Endothelial cell of umbilical vein (primary cell): ENCODE measurements around the gene CCDC85B. TPM values are rescaled to one million over a fixed set of nuclear protein-coding genes. Genes with fewer than 3 reads are reported as not detected.

Experiments
- BruUV-seq: library from RNA; stranded (reverse); fragments of 400-500 nt; replicated peaks from 2 replicates; lab custom pipeline; 2021; lab: Mats Ljungman, UMichigan
- CTCF ChIA-PET: fragments of 300-600, 350-600 bp; sonication (Branson Sonifier 250); formaldehyde crosslinking; loops from one replicate; lab custom pipeline; 2021; ENCODE audit warnings: antibody characterized with exemption, inconsistent platforms; lab: Charles Lee
- POLR2A ChIA-PET: fragments of 300-600, 350-600 bp; sonication (Branson Sonifier 250); formaldehyde crosslinking; loops from one replicate; lab custom pipeline; 2021; ENCODE audit warnings: antibody characterized with exemption, inconsistent platforms; lab: Charles Lee
- DNase-seq: peaks from one replicate; pipeline ENCODE4 v3.0.0-alpha.2; 2011; ENCODE audit warnings: low read depth, low spot score
- FAIRE-seq: peaks from 2 replicates; lab custom pipeline; 2011; peaks lifted over from hg19 to GRCh38; lab: Jason Lieb, UNC
- H2AFZ ChIP-seq: 2 replicates; pipeline ENCODE4 v1.6.0; 2012; ENCODE audit warnings: low read depth, low read length, control low read depth, inconsistent platforms
- H3K27ac ChIP-seq: 2 replicates; pipeline ENCODE4 v1.5.1; 2011; ENCODE audit warnings: low read depth, mild to moderate bottlenecking, control low read depth, low read length, moderate library complexity; ENCODE audit not compliant: insufficient read depth
- H3K27me3 ChIP-seq, 2 experiments: 2 replicates each; pipeline versions ENCODE4 v1.6.0 to v1.6.1; 2011; ENCODE audit warnings: low read length in 2 of 2, mixed read lengths in 1 of 2; ENCODE audit not compliant: control insufficient read depth in 2 of 2, insufficient read depth in 2 of 2
- H3K36me3 ChIP-seq, 2 experiments: 2 replicates in 1 of 2; 3 replicates in 1 of 2; pipeline ENCODE4 v1.5.1; 2011; ENCODE audit warnings: low read length in 2 of 2, mild to moderate bottlenecking in 1 of 2, moderate library complexity in 1 of 2; ENCODE audit not compliant: control insufficient read depth in 2 of 2, insufficient read depth in 2 of 2; ENCODE audit errors: extremely low read depth in 1 of 2
- H3K4me1 ChIP-seq: 3 replicates; pipeline ENCODE4 v1.5.1; 2011; ENCODE audit warnings: mild to moderate bottlenecking, low read length; ENCODE audit not compliant: control insufficient read depth, insufficient read depth; ENCODE audit errors: extremely low read depth
- H3K4me2 ChIP-seq: 2 replicates; pipeline ENCODE4 v1.6.1; 2011; ENCODE audit warnings: low read length, control low read depth, mixed read lengths; ENCODE audit not compliant: insufficient read depth
- H3K4me3 ChIP-seq, 3 experiments: fragments of 200-600 bp in 1 of 3; sonication (generic), shearing (Covaris generic) in 1 of 3; replicated peaks in 1 of 3; 2 replicates each; pipeline ENCODE4 v1.5.1; 2011 to 2016; ENCODE audit warnings: control low read depth in 3 of 3, low read length in 3 of 3, mild to moderate bottlenecking in 2 of 3, inconsistent platforms in 1 of 3, low read depth in 1 of 3, moderate library complexity in 1 of 3; ENCODE audit not compliant: insufficient read depth in 1 of 3
- H3K79me2 ChIP-seq: 2 replicates; pipeline ENCODE4 v1.6.0; 2012; ENCODE audit warnings: low read length, inconsistent platforms; ENCODE audit not compliant: control insufficient read depth, insufficient read depth
- H3K9ac ChIP-seq: replicated peaks from 2 replicates; pipeline ENCODE3; 2011; ENCODE audit warnings: low read length, control low read depth; ENCODE audit not compliant: insufficient read depth; ENCODE audit errors: extremely low read depth
- H3K9me1 ChIP-seq: replicated peaks from 3 replicates; pipeline ENCODE4 v1.6.0; 2011; ENCODE audit warnings: mild to moderate bottlenecking, low read length; ENCODE audit not compliant: control insufficient read depth, insufficient read depth; ENCODE audit errors: extremely low read depth
- H3K9me3 ChIP-seq: replicated peaks from 2 replicates; pipeline ENCODE4 v1.5.1; 2012; ENCODE audit warnings: low read length, inconsistent platforms; ENCODE audit not compliant: control insufficient read depth, insufficient read depth
- H4K20me1 ChIP-seq: replicated peaks from 2 replicates; pipeline ENCODE3; 2011; ENCODE audit warnings: mild to moderate bottlenecking, low read length; ENCODE audit not compliant: control insufficient read depth, insufficient read depth; ENCODE audit errors: extremely low read depth
- CTCF ChIP-seq, 2 donors: IDR thresholded peaks; 1 replicate in 1 of 2; 2 replicates in 1 of 2; pipeline ENCODE4 v1.5.1; 2011; ENCODE audit warnings: low read length in 2 of 2, mild to moderate bottlenecking in 2 of 2, moderate library complexity in 2 of 2, control low read depth in 1 of 2, inconsistent platforms in 1 of 2, low read depth in 1 of 2; ENCODE audit not compliant: insufficient read depth in 1 of 2; ENCODE audit errors: extremely low read depth in 1 of 2
- EZH2 ChIP-seq: IDR thresholded peaks from 2 replicates; pipeline ENCODE4 v1.6.1; 2012; ENCODE audit warnings: borderline replicate concordance, low read depth, mild to moderate bottlenecking, moderate library complexity, low read length, inconsistent platforms; ENCODE audit not compliant: severe bottlenecking
- FOS ChIP-seq: IDR thresholded peaks from 2 replicates; pipeline ENCODE4 v1.6.1; 2011; ENCODE audit warnings: mild to moderate bottlenecking, low read length, moderate library complexity, borderline replicate concordance; ENCODE audit not compliant: insufficient read depth
- GATA2 ChIP-seq: IDR thresholded peaks from 2 replicates; pipeline ENCODE4 v1.7.0; 2011; ENCODE audit warnings: low read depth, mild to moderate bottlenecking, moderate library complexity, mixed read lengths, low read length; ENCODE audit not compliant: insufficient read length, insufficient read depth
- JUN ChIP-seq: IDR thresholded peaks from 2 replicates; pipeline ENCODE4 v1.6.1; 2011; ENCODE audit warnings: borderline replicate concordance, low read depth; ENCODE audit not compliant: insufficient read length, insufficient read depth
- MAX ChIP-seq: IDR thresholded peaks from 2 replicates; pipeline ENCODE4 v1.6.1; 2011; ENCODE audit not compliant: insufficient read depth, insufficient read length
- MYC ChIP-seq: IDR thresholded peaks from one replicate; pipeline ENCODE4 v1.6.1; 2011; ENCODE audit warnings: mild to moderate bottlenecking, low read depth, low read length
- POLR2A ChIP-seq: IDR thresholded peaks from 2 replicates; pipeline ENCODE4 v1.6.1; 2012; ENCODE audit warnings: low read depth, mild to moderate bottlenecking, control low read depth, low read length
- POLR2AphosphoS5 ChIP-seq: IDR thresholded peaks from 2 replicates; pipeline ENCODE4 v1.6.1; 2012; ENCODE audit warnings: low read depth, mild to moderate bottlenecking, control low read depth, low read length, moderate library complexity; ENCODE audit not compliant: insufficient read depth
- dilution Hi-C: fragments of 300-500 bp; cut with MboI; formaldehyde crosslinking; loops from one replicate; pipeline ENCODE4 v1.15.0; 2019; ENCODE audit warnings: low sequenced_read_pairs; ENCODE audit not compliant: extremely low pct_ligation_motif_present
- intact Hi-C: fragments of 100-400 bp; cut with micrococcal nuclease; formaldehyde crosslinking; loops from one replicate; pipeline ENCODE4 v1.10.0; 2022
- polyA plus RNA-seq, 4 experiments: library from polyadenylated mRNA; depleted of rRNA in 3 of 4; stranded (reverse) in 3 of 4; unstranded in 1 of 4; fragments of >200 nt; gene quantifications; 2 replicates each; pipeline versions ENCODE4 v1.2.1 to v1.2.3, GENCODE V29; 2011 to 2012; ENCODE audit warnings: missing spikeins in 1 of 4
- total RNA-seq: library from RNA; stranded (reverse); gene quantifications from 2 replicates; pipeline ENCODE4 v1.2.3, GENCODE V29; 2021

CCDC85B gene
- total and polyA plus RNA-seq, 2 donors (not counting 3 experiments of a cell fraction or from before 2014, with no cell fraction given): 105 to 107 TPM

GRCh38 chr11:65861533-65862183 lies 28.8 kb upstream of the CCDC85B start:
- dilution Hi-C loops: no loop called here
- CTCF ChIA-PET: interaction anchor here (2.8 to 4.8 kb wide), 3 partner anchors 10 to 28 kb away, joined by 51 to 73 read pairs (median 57); partner anchors contain the start of genes CCDC85B, EFEMP2 and FIBP
- no peak for DNase-seq
- Histone ChIP-seq H3K9me3 (no peaks in the 10 kb centered on the region), H2AFZ (no peak overlapping the region), H3K9me1 (no peaks in the 10 kb centered on the region), H3K27me3 (no peaks in the 10 kb centered on the region), H3K4me2 (peak overlapping the region; percentile 55), H3K9ac (peak overlapping the region; percentile 75), H3K4me1 (peaks cover 28% of the 10 kb centered on the region), H3K79me2 (peaks cover 46% of the 10 kb centered on the region), H3K4me3 (peak overlapping the region; percentile 36 to 76 (median 71)), H3K36me3 (peaks cover 10 to 32% of the 10 kb centered on the region in 2 experiments), H3K27ac (no peak overlapping the region), H4K20me1 (peaks cover 1% of the 10 kb centered on the region)
- intact Hi-C loops: no loop called here
- no peak for FAIRE-seq
- BruUV-seq: no TSS peak
- POLR2A ChIA-PET: interaction anchor here (2.5 to 5.4 kb wide), 2 partner anchors 10 to 28 kb away, joined by 19 to 67 read pairs; partner anchors contain the start of genes CCDC85B and FIBP
- TF ChIP-seq EZH2 (no peak), JUN (no peak), GATA2 (no peak), POLR2A (no peak), MAX (no peak), MYC (no peak)

GRCh38 chr11:65862191-65862735 lies 28.2 kb upstream of the CCDC85B start:
- DNase-seq (no peak), FAIRE-seq (no peak)
- H3K27me3 ChIP-seq: no peaks in the 10 kb centered on the region
- H4K20me1 ChIP-seq: no peaks in the 10 kb centered on the region
- H3K9me1 ChIP-seq: no peaks in the 10 kb centered on the region
- intact Hi-C loops: no loop called here
- H3K9ac ChIP-seq: no peak overlapping the region
- no peaks in the 10 kb centered on the region for H3K9me3 ChIP-seq
- peaks cover 27% of the 10 kb centered on the region for H3K4me1 ChIP-seq
- TF ChIP-seq MYC (no peak), JUN (no peak), POLR2A (no peak), EZH2 (no peak), MAX (no peak), GATA2 (no peak), POLR2AphosphoS5 (no peak), CTCF (IDR thresholded peaks at IDR 0.05; ENCODE audit: extremely low read depth in 1 of 2, insufficient read depth in 1 of 2, low read depth in 1 of 2, low read length in 2 of 2) (no peak), FOS (no peak)
- CTCF ChIA-PET: interaction anchor here (0.8 to 4.8 kb wide), 2 partner anchors 9 to 82 kb away, joined by 3 to 73 read pairs; partner anchors contain the start of gene EFEMP2
- peaks cover 40% of the 10 kb centered on the region for H3K79me2 ChIP-seq
- no TSS peak for BruUV-seq
- no peak overlapping the region for H3K4me3 ChIP-seq
- H3K27ac ChIP-seq: no peak overlapping the region
- POLR2A ChIA-PET: no interaction called here
- dilution Hi-C loops: no loop called here
- H3K4me2 ChIP-seq: no peak overlapping the region
- H2AFZ ChIP-seq: no peak overlapping the region
- peaks cover 9 to 36% of the 10 kb centered on the region in 2 experiments for H3K36me3 ChIP-seq
